HG03571 (cell line): ENCODE results near the gene COL6A1.
"Not testable (repeated sequence)": the region's sequence is repeated elsewhere in the genome, so short reads cannot be mapped to it uniquely, and the experiment has no call there.

Experiments used
- ATAC-seq: cut with Tn5 transposase; IDR thresholded peaks from one replicate; pipeline ENCODE4 v1.9.1; 2021; ENCODE audit not compliant: unreplicated experiment

Gene COL6A1

DNA sequence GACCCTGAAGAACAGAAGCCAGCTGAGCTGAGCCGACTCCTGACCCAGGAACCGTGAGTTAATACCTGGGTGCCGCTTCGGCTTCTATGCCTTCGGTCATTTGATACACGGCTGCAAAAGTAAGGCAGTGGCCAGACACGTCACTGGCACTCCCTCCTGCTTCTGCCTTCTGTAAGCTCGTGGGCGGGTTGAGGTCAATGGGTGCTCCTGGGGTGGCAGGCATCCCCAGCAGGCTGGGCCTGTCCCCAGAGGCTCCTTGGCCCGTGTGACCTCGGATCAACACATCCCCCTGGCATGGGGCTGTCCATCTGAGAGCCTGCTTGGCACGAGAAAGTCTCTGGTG is 35.7 kb upstream of the COL6A1 start:
- no peak for ATAC-seq

DNA sequence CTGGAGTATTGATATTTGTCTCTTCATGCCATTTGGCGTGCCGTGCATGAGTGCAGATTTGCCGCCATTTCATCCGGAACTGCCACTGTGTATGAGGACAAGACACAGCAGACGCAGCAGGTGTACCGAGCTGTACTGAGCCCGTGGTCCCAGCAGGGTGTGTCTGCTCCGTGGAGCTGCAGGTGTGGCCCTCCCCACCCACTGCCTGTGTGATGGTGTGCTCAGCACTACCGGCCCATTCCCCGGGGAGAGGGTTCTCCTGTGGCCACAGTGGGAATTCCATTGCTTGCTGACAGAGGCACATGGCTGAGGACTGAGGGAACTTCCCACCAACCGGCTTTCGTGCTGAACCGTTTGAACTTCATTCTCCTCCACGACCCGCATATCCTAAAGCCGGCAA is 34.3 kb upstream of the COL6A1 start:
- no peak for ATAC-seq

DNA sequence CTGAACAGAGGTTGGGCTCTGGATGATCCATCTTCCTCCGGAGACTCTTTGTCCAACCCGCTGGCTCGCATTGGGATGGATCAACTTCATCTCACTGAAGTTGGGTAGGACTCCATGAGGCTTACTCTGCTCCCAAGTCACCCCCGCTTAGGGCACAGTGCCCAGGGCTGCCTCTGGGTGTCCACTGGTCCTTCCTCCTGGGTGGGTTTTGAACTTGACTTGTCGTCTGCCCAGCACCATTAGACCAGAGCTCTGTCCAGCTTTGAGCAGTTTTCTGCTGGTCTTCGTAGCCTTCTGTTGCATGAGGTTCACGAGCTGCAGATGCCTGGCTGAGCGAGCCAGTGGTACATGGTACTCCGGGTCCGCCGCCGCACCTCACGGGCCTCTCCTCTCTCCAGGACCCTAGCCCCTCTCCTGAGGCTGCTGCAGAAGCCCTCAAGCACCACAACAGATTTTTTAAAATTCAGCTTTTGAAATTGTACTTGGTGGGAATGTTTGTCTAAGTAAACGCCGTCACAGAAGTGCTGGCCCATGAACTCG is 33.8 kb upstream of the COL6A1 start:
- ATAC-seq = no peak

DNA sequence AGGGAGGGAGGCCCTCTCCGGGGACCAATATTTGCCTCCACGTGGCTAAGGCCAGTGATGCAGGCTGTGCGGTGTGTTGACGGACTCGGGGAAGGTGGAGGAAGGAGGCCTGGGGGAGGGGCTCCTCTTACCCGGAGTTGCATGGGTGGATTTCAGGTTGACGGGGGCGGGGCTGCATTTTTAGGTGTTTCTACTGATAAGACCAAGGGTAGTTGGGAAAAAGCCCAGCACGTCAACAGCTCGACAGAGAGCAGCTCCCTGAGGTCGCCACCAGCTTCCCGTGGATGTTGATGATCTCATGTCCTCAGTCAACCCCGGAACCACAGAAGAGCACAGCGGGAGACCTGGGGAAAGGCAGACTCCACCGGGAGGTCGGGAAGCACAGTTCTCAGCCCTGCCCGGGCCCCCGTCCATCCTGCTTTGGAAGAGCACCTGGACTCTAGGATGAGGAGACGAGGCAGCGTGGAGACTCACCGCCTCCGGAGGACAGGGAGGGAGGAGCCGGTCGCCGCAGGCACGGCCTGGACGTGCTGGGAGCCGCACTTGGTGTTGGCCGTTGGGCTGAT is 32.9 kb upstream of the COL6A1 start:
- no peak for ATAC-seq

DNA sequence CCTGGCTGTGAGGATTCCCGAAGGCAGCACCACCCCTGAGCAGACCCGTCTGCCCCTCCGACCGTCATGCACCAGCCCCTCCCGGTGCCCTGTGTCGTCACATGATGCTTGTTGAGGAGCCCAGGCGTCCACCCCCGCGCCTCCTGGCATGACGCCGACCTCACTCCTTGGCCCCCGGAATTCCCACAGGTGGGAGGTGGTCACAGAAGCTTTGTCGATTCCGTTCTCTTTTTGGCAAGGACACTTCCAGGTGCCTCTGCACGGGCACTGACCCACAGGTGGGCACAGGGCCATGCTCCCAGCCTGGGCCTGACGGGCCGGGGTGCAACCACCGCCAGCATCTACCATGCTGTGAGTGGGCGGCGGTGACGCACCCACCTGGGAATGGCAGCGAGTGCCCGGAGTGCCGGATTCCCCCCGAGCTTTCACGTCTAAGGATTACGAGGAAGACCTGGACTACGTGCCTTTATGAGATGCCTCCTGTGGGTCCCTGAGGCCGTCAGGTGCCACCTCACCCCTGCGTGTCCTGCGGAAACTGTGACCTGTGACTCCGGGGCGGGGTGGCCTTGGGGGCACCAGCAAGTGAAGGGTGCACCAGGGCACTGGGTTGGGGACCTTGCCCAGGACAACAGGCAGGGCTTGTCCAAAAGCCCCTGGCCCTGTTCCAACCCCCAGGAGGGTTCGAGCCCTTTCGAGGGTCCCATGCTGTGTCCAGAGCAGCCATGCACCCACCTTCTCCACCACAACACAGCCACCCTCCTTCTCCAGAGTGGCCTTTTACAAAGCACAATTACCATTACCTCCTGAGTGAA is 31.4 kb upstream of the COL6A1 start:
- no peak for ATAC-seq

DNA sequence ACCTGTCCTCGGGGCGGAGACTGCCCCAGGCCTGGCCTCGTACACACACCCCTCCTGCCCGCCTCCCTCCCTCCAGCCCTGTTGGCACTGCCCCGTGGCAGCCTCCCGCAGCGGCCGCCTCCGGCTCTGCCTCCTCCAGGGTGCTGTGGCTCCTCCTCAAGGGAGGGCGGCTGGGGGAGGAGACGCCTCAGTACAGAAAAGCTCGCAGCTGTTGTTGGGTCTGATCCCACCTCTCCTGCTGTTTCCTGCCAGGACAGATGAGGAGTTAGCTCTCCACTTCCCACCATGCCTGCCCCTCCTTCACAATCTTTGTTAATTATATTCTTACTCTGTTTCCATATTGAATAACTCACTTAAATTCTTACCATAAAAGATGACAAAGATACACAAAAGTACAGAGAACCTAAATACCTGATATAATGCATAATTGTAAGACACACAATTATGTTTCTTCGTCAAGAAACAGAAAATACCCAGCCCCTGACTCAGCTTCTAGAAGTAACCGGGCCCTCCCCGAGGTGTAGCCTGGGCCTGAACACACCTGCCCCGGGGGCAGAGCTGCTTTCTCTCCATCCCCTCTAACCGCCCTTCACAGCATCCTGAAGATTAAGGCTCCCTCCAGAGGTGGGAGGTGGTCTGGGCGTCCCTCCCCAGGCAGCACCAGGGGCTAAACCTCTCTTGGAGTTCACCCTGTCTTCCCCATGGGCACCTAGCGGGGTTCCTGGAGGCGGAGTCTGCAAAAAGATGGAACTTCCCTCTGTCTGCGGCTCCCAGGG is 30.6 kb upstream of the COL6A1 start:
- ATAC-seq = no peak

DNA sequence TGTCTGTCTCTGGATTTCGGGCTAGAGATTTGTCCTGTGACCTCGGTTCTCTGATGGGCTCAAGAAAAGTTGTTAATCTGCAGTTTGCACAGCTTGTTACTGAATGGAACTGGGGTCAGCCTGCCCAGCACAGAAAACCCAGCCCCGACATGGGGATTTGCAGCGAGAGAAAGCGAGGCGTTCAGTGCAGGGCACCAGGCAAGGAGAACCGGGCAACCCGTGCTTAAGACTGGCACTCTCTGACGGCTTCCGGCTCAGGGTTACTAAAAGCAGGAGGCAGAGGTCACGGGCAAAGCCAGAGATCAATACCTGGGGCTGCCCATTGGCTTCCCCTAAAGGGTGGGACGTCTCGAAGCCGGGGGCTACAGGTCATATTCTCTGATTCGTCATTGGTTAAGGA is 29.9 kb upstream of the COL6A1 start:
- no peak for ATAC-seq

DNA sequence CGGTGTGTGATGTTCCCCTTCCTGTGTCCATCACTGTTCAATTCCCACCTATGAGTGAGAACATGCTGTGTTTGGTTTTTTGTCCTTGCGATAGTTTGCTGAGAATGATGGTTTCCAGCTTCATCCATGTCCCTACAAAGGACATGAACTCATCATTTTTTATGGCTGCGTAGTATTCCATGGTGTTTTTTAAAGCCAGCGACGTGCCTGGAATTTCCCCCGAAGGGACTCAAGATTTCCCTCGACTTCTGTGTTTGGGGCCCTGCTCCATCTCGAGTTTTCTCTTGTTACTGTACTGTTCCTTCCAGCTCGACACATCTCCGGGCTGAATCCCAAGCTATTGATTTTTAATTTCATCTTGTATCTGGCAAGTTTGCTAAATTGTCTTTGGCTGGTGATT is 29.0 kb upstream of the COL6A1 start:
- not testable (repeated sequence) for ATAC-seq

DNA sequence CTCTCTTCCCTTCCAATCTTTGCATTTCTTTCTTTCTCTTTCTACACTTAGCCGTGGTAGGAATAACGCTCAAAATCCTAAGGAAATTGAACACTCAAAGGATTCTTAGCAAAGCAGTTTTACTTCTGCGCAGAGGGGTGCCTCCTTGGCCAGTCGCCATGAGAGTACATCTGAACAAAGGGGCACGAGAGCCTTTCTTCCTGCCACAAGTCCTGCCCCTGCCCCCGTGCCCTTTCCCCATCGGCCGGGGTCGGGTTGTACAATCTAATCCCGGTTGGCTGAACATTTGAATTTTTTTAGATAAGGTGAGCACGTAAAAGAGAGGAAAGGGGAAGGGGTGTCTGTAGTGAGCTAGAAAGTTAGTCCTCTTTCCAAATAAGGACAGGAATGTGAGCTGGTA is 28.6 kb upstream of the COL6A1 start:
- ATAC-seq = no peak

DNA sequence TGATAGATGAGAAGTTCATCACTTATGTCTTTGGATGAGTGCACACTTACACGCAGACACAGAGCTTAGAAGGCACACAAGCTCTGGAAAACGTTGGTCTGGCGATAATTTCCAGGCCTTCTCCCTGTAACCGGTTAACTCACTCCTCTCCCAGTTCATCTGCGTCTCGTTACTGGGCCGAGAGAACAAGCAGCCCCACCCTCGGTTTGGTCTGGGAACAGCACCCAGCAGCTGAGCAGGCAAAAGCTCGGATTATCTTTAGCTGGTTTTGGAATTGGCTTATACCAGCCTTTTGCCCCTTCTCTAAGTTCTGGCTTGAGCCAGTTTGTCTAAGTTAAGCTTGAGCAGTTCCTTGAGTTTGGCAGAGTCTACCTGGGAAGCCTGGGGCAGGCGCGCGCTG is 27.3 kb upstream of the COL6A1 start:
- ATAC-seq = no peak

DNA sequence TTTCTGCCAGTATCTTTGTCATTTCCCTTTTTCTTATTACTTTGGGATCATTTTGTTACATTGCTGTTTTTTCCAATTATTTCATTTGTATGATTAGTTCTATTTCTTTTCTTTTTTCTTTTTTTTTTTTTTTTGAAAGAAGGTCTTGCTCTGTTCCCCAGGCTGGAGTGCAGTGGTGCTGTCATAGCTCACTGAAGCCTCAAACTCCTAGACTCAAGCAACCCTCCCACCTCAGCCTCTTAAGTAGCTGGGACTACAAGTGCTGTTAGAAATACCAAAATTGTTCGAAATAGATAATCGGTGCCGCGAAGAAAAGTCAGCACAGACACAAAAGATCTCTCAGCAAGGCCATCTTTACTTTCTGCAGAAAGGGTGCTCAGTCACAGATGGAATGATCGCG is 26.6 kb upstream of the COL6A1 start:
- ATAC-seq = no peak

DNA sequence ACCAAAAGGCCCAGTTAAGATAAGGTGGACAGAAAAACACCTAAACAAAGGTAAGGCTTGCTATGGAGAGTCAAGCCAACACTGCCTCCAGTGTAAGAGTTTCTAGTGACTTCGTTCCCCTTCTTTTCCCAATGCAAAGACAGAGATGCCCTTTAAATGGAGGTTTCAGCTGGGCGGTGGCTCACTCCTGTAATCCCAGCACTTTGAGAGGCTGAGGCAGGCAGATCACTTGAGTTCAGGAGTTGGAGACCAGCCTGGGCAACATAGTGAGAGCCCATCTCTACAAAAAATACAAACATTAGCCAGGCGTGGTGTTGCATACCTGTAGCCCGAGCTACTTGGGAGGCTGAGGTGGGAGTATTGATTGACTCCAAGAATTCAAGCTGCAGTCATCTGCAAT is 24.0 kb upstream of the COL6A1 start:
- no peak for ATAC-seq

DNA sequence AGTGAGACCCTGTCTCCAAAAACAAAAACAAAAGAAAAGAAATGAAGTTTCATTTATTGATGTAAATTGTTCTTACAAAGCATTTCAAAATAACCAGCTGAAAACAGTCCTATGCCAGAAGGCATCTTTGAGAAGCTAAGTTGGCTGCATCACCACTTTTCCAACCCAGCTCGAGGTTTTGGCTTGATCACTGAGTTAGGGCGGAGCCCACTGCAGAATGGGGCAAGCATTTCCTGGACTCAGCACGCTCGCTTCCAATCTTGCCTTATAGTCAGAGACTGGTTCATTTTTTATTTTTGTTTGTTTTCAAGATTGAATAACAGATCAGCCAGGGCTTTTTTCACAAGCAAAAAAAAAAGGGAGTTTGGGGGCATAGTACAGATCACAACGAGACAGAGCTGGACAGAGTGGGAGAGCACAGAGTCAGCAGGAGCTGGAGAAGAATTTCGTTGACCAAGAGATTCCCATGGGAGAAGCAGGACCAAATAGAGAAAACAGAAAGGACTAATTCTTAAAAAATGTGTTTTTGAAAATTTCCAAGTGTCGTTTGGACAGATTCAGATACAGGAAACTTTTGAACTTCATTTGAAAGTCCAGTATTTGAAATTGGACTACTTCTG is 23.5 kb upstream of the COL6A1 start:
- no peak for ATAC-seq

DNA sequence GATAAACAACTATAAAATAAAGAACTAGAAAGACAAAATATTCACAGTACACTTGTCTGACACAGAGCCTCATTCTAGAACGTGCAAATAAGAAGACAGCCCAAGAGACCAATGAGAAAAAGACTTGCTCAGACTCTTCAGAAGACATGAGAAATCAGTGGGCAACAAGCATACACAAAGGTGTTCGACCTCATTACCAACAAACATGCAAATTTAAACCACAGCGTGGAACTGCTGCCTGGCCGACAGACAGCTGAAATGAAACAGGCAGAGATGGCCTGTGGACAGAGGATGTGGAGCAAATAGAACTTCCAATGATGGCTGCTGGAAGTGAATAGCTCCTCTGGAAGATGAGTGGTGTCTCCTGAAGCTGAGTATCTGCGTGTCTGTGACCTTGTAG is 22.4 kb upstream of the COL6A1 start:
- no peak for ATAC-seq

DNA sequence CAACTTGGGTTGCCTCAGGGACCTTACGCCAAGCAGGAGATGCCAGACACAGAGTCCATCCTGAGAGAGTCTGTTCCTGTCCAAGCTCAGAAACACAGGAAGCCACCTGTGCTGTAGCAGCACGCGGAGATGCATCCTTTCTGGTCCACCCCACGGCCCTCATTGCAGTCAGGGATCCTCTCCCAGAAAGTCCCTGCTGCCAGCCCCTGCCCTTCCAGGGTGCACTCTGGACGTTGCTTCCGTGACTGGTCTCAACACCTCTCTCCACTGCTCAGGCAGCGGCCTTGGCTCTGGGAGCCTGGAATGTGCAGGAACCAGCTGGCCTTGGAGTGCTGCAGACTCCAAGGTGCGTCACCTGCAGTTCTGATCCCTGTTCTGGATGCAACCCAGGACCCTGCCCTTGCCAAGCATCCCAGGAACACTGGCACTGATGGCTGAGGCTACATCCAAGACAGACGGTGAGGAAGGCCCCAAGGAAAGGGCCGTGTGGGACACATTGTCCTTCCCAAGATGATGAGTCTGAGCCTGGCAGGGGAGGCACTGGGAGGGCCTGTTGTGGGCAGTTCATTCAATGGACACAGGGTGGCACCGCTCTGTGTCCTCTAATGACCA is 21.7 kb upstream of the COL6A1 start:
- no peak for ATAC-seq

DNA sequence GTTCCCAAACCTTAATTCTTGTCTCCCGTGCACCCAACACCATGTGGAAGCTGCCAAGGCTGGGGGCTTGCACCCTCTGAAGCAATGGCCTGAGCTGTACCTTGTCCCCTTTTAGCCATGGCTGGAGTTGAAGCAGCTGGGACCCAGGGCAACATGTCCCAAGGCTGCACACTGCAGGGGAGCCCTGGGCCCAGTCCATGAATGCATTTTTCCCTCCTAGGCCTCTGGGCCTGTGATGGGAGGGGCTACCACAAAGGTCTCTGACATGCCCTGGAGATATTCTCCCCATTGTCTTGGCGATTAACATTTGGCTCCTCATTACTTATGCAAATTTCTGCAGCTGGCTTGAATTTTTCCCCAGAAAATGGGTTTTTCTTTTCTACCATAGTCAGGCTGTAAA is 20.2 kb upstream of the COL6A1 start:
- ATAC-seq = not testable (repeated sequence)

DNA sequence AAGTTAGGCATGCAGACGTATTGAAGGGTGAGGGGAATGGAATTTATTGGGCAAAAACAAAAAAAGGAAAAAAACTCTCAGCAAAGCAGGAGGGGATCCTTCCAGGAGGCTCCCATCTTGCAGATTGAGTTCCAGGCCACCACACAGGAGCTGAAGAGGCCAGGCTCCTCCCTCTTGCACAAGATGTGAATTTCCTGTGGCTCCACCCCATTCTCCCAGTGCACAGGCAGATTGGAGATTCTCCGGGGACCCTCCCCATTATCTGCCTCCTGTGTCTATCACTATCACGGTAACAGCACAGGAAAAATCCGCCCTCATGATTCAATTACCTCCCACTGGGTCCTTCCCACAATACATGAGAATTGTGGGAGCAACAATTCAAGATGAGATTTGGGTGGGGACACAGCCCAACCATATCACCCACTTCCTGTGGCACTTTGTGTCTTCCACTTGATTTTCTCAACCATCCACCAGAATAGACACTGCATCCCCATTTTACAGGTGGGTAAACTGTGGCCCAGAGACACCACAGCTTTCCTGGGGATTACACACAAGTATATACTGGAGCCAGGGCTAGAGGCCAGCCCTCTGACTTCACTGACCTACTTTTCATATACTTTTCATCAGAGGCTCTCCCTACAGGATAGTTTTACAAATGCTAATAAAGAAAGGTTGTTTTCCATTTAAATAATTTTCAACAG is 18.9 kb upstream of the COL6A1 start:
- no peak for ATAC-seq

DNA sequence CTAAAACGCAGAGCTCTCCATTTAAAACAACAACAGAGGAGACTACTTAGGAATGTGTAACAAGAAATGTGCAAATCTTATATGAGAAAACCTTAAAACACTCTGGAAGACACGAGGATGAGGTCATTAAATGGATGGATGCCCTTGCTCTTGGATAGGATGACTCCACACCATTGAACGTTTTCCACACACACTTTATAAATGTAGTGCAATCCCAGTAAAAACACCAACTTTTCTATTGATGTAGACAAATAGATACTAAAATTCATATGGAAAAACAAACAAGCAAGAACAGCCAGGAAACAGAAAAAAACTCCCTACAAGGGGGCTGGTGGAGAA is 18.4 kb upstream of the COL6A1 start:
- ATAC-seq = no peak

DNA sequence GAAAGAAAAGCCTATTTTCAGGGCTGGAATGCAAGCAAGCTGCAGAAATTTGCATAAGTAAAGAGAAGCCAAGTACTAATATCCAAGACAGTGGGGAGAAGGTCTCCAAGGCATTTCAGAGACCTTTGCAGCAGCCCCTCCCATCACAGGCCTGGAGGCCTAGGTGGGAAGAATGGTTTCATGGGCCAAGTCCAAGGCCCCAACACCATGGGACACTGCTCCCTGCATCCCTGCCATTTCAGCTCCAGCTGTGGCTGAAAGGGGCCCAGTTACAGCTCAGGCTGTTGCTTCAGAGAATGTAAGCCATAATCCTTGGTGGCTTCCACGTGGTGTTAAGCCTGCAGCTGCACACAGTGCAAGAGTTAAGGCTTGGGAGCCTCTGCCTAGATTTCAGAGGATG is 16.9 kb upstream of the COL6A1 start:
- ATAC-seq = no peak

DNA sequence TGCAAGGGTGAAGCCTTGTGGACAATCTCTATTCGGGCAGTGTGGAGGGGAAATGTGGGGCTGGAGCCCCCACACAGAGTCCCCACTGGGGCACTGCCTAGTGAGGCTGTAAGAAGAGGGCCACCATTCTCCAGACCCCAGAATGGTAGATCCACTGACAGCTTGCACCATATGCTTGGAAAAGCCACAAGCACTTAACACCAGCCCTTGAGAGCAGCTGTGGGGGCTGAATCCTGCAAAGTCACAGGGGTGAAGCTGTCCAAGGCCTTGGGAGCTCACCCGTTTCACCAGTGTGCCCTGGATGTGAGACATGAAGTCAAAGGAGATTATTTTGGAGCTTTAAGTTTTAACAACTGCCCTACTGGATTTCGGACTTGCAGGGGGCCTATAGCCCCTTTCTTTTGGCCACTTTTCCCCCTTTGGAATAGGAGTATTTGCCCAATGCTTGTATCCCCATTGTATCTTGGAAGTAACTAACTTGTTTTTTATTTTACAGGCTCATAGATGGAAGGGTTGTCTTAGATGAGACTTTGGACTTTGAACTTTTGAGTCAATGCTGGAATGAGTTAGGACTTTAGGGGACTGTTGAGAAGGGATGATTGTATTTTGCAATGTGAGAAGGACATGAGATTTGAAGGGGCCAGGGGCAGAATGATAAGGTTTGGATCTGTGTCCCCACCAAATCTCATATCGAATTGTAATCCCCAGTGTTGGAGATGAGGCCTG is 16.3 kb upstream of the COL6A1 start:
- ATAC-seq = no peak
